Activated CD8-positive, alpha-beta memory T cell treated with anti-CD3 and anti-CD28 coated beads for 1 hour (primary cell): ENCODE data around the gene SSTR1.

Source experiments
- DNase-seq, 2 donors: peaks; one replicate each; pipeline ENCODE4 v3.0.0-alpha.2; 2020; ENCODE audit warnings: low read depth in 1 of 2; ENCODE audit errors: extremely low read depth in 1 of 2

SSTR1 gene

DNA sequence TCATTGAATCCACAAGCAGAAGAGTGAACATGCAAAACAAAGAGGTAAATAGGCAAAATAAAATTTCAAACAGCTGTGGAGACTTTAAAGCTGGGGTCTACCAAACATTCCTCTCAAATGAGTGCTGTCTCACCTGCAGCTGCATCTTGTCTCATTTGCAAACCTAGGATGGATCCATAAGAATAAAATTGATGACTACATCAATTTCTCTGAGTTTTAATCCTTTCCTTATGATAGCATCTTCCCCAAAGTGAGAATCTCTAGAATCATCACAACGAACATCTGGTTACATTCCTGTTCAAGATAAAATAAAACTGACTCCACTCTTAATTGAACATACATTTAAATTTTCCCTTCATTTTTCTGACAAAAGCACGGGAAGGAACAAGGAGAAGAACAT lies 18.2 kb downstream of the SSTR1 start:
- DNase-seq = no peak

DNA sequence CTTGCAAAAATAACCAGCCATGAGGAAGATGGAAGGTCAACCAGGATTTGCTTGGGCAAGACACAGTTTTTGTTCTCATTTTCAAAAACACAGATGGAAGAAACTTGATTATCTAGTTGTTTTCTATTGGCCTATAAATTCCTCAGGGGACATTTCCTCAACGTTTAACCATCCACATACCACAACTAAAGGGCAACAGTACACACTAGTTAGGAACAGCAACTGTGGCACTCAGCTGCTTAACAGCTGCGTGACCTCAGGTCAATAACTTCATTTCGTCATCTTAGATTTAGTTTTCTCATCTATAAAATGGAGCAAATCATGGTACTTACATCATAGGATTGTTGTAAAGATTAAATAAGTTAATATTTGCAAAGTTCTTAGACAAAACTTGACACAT lies 18.7 kb downstream of the SSTR1 start:
- no peak for DNase-seq

DNA sequence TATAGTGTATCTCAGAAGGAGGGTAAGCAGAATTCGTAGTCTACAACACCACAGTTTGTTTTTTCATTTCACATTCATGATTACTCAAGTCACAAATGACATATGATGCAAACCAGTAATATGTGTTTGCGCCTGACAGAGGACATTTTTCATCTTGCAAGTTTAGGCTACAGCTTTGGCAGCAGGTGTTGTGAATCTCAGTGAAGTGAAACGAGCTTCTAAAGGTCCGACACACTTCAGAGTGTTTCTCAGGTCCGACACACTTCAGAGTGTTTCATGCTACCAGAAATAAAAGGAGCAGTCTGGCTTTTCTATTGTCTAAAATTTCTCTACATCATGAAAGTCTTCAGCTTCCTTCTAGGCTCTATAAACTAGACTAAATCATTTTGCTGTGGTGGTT lies 25.5 kb downstream of the SSTR1 start:
- no peak for DNase-seq

DNA sequence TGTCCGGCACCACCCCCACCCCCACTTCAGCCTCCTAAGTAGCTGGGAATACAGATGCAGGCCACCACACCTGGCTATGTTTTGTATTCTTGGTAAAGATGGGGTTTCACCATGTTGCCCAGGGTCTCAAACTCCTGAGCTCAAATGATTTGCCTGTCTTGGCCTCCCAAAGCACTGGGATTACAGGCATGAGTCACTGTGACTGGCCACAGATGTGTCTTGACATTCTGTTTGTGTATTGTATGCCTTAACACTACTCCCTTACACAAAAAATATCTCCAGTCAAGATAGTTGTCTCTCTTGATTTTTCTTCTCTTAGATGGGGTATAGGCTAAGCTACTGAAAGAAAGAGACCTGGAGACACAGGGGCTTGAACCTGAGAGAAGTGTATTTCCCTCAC lies 30.6 kb downstream of the SSTR1 start:
- no peak for DNase-seq

DNA sequence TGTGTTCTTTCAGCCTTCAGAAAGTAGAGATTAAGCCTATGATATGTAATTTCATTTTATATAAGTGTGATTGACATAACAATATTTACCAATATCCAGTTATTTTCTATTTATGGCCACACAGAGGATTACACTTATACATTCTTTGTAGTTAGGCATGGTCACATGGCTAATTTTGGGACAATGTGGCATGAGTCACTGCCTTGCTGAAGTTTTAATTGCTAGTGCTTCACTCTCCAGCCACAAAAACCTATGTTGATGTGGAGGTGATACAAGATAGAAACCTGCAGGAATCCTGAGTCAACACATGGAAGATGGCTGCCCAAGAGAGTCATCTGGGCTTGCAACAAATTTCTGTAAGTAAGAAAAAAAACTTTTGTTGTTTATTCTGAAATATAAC lies 31.2 kb downstream of the SSTR1 start:
- DNase-seq = no peak

DNA sequence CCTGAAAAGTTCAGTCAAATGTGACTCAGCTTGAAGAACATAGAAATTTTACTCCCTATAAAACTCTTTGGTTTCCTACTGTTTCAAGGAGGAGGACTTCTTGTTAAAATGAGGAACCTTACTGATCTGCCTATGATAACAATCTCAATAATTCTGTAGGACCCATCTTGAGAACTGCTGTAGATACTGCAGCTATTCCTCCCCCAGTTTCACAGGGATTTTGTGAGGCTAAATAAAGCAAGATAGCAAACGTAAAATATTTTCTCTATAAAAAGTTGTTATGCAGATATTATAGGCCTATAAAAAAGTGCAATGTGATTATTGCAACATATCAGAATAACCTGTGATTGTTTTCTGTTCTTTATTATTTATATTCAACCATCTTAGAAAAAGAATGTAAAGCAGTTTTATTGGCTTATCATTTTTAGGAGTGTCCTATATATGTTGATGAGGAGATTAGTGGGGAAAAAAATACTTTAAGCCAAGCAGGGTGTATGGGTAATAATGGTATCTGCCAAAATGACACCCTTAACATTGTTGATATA lies 36.1 kb downstream of the SSTR1 start:
- no peak for DNase-seq

DNA sequence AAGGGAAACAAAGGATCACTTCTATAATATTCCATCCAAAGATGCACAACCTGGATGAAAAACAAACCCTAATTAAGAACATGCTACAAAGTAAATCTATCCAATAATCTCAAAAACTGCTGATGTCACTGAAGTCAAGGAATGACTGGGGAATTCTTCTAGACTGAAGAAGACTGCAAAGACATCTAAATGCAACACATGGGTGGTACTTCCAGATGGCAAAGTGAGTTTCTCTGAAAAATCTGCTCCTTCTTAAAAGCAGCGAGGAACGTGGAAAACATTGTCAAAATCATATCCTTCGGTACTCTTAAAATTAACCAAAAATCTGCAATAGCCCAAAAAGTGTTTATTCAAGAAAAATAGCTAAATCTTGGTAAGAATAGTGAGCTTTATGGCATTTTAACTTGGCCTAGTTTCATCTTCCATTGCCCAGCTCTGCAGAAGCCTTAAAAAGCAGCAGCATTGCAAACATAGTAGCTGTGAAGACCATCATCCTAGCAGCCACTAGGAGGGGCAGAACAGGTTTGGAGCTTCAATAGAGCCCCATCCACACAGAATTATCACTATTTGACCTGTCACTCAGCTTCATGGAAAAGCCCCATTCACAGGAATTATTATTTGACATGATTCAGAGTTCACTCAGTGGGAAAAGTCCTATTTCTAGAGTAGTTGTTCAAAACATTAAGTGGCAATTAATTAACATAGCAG lies 40.8 kb downstream of the SSTR1 start:
- DNase-seq = no peak

DNA sequence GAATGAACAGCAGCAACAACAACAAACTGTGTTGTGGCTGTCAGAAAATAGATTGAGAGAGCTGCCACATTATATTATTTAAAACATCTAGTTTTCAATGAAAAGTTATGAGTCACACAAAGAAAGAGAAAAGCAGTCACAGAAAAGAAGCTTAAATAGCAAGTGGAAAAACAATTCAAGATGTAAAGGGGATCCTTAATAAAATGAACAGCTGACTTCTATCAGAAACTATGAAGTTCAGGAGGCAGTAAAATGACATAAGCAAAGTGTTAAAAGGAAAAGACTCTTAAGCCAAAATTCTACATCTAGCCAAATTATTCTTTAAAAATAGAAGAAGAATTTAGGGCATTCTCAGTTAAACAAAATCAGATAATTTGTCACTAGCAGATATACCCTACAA lies 42.6 kb downstream of the SSTR1 start:
- no peak for DNase-seq

DNA sequence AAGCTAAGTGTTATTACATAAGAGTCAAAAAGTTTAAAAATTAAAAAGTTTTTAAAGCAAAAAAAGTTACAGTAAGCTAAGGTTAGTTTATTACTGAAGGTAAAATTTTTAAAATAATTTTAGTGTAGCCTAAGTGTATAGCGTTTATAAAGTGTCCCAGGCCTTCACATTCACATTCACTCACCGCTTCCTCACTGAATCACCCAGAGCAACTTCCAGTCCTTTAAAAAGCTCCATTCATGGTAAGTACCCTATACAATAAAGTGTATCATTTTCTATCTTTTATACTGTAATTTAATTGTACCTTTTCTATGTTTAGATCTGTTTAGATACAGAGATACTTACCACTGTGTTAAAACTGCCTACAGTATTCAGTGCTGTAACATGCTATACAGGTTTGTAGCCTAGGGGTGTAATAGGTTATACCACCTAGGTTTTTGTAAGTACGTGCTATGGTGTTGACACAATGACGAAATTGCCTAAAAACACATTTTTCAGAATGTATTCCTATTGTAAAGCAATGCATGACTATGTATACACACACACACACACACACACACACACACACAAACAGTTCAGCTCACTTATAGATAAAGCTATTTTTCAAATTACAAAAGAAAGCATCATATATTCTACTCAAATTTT lies 44.5 kb downstream of the SSTR1 start:
- no peak for DNase-seq

DNA sequence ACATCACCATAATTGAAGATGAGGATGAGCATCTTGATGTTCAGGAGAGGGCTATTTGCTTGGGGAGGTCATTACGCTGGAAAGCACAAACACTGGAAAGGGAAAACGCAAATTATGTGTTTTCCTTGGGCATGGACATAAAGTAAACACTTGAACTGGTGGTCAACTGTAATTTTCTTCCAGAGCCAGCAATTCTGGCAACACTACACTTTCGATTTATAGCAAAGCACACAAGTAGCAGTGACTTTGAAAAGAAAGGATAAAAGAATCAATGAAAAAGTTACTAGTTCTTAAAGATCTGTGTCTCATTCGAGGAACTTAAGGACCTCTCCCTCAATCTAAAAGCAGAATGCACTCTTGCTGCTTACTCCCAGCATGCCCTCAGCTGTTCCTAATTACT lies 46.0 kb downstream of the SSTR1 start:
- DNase-seq = no peak

DNA sequence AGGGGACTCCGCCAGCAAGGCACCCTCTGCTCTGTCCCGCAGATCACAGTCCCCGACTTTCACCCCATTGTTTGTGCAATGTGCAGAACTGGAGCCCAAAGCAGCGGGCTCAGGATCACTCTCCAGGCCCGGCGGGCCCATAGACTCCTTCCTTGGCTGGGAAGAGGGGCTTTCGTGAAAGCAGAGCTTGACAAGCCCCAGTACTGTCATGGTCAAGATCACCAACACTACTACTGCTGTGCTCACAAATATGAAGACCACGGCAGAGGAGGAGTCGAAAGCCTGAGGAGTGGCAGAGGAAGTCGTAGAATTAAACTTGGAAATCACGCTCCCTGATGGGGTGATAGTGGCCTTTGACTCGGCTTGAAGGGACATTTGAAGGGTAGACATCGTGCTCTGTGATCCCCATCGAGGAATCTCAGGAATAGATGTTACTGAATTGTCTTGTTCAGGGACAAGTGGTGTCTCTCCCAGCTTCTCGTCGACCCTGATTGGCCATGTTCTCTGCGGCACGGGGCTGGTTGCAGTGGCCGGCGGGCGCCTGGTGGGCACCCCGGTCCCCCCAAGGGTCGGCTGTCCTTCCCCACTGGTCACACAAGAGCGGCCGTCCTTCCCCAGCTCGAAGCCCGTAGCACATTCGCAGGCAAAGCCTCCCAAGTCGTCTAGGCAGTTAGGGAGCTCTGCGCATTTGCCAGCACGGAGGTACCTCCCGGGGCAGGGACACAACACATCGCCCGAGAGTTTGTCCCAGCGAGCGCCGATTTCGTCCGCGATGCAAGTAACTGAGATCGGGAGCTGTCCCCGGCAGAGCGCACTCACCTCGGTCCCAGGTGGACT lies 47.1 kb downstream of the SSTR1 start:
- DNase-seq = no peak

DNA sequence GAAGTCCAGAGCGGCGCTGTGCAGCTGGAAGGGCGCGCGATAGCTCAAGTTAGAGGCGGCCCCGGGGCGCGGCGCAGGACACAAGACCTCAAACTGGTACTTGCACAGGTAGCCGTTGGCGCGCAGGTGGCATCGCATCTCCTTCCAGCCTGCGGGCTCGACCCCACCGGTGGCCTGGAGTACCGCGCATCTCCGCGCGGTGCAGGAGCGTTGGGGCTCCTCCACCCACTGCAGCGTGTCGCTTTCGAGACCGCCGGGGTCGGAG lies 47.6 kb downstream of the SSTR1 start:
- DNase-seq = no peak

DNA sequence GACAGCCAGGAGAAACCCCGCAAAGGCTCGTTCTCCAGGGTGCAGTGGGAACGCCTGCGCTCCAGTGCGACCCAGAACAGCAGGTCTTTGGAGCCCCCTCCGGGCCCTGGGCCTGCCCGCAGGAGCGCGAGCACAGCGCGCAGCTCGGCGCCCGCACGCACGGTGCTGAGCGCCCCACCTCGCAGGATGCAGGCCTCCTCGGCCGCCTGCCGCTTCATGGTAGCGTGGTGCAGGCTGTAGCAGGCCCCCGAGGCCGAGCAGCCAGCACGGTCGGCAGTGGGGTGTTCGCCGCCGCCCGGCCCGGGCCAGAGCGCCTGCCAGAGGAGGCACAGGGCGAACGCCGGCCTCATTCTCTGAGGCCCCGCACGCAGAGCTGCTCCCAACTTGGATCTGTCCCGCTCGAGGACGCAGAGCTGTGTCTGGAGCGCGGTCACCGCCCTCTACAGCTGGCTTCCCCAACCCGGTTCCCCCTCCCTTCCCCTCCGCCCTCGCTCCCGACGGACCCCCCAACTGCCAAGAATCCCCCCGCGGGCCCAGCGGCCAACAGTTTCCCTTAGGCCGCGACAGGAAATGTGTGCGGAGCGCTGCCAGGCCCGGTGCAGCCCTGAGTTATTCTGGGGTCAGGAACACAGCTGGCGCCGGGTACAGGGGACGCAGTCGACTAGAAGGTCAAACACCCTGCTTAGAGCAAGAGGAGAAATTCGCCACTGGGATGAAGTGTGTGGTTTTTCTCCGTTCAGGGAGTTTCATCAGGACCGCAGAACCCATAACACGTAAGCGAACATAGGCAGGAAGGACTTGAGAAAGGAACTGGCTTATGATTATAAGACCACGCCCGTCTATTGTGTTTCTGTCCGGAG lies 48.2 kb downstream of the SSTR1 start, which contains the start of gene CLEC14A:
TSS of gene CLEC14A (minus strand) at position 421 of the 860 bp plus-strand sequence. CDS start at position 350, 71 bp downstream.
- no peak for DNase-seq

DNA sequence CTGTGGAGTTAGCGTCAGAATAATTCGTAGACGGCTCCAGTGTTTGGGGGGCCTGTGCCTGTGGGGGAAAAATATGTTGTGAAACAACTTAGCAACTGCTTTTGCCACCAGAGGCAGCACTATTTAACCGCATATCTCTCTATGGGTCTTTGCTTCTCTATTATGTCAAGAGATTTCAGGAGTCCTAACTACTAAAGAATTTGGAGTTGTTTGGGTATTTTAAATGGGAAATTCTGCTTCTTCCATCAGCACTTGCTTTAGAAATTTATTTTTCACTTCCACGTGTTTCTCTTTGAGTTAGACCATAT lies 48.8 kb downstream of the SSTR1 start:
- DNase-seq = no peak

DNA sequence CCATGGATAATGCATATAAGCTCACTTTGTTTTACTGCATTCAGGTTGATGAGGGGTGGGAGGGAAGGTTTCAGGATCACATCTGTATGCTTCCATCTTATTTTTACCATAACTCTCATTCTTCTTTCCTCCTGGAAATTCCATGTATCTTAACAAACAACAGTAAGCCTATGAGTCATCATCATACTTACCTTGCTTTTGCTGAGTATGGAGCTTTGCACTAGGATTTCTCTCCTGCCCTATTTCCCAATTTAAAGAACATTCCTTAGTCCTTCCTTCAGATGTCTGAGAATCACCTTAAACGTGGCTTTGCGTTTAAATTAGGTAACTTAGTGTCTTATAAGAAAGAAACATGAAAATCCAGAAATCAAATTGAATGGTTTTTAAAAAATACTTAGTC lies 49.8 kb downstream of the SSTR1 start:
- DNase-seq = no peak

DNA sequence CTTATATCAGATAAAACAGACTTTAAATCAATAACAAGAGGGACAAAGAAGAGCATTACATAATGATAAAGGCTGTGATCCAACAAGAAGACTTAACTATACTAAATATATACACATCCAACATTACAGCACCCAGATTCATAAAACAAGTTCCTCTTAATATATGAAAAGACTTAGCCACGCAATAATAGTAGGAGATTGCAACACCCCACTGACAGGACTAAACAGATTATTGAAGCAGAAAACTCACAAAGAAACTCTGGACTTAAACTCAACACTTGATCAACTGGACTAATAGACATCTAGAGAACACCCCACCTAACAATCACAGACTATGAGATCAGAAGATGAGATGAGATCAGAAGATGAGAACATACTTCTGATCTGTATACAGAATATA lies 53.9 kb downstream of the SSTR1 start:
- DNase-seq = no peak
